Skeletal muscle satellite cell (primary cell): Measurements from ENCODE around the gene MAGI1.

ENCODE experiments used
- H3K27me3 ChIP-seq: 2 replicates; pipeline ENCODE4 v1.7.0; 2013; ENCODE audit warnings: low read length; ENCODE audit not compliant: control insufficient read depth, insufficient read depth
- H3K36me3 ChIP-seq: 2 replicates; pipeline ENCODE4 v1.7.0; 2013; ENCODE audit warnings: mild to moderate bottlenecking, control low read depth, low read length; ENCODE audit not compliant: insufficient read depth
- H3K4me1 ChIP-seq: 2 replicates; pipeline ENCODE4 v1.7.0; 2013; ENCODE audit warnings: low read length; ENCODE audit not compliant: control insufficient read depth, insufficient read depth
- H3K4me2 ChIP-seq: 2 replicates; pipeline ENCODE4 v1.7.0; 2013; ENCODE audit warnings: mild to moderate bottlenecking, low read length
- H3K4me3 ChIP-seq: 2 replicates; pipeline ENCODE4 v1.7.0; 2013; ENCODE audit warnings: low read length
- H3K9ac ChIP-seq: 2 replicates; pipeline ENCODE4 v1.7.0; 2013; ENCODE audit warnings: mild to moderate bottlenecking, low read depth, low read length, moderate library complexity
- H3K9me3 ChIP-seq: replicated peaks from 2 replicates; pipeline ENCODE4 v1.7.0; 2013; ENCODE audit warnings: mild to moderate bottlenecking, control low read depth, low read length

The MAGI1 gene

GRCh38 chr3:65342084-65342683 is 696.5 kb downstream of the MAGI1 start:
- Histone ChIP-seq H3K9me3 (no peaks in the 10 kb centered on the region), H3K4me1 (no peaks in the 10 kb centered on the region), H3K4me2 (no peak overlapping the region), H3K4me3 (no peak overlapping the region), H3K36me3 (no peaks in the 10 kb centered on the region), H3K27me3 (no peaks in the 10 kb centered on the region), H3K9ac (no peak overlapping the region)

- Histone ChIP-seq H3K9ac (no peak overlapping the region), H3K4me1 (no peaks in the 10 kb centered on the region), H3K9me3 (no peaks in the 10 kb centered on the region), H3K4me3 (no peak overlapping the region), H3K36me3 (no peaks in the 10 kb centered on the region), H3K4me2 (no peak overlapping the region), H3K27me3 (no peaks in the 10 kb centered on the region)
These were observed 699.5 kb downstream of the MAGI1 start for GRCh38 chr3:65339192-65339740.

GRCh38 chr3:65338571-65338970 is 700.1 kb downstream of the MAGI1 start:
- H3K27me3 ChIP-seq: no peaks in the 10 kb centered on the region
- H3K9ac ChIP-seq: no peak overlapping the region
- H3K36me3 ChIP-seq: no peaks in the 10 kb centered on the region
- H3K4me3 ChIP-seq: no peak overlapping the region
- no peaks in the 10 kb centered on the region for H3K9me3 ChIP-seq
- H3K4me1 ChIP-seq: no peaks in the 10 kb centered on the region
- no peak overlapping the region for H3K4me2 ChIP-seq

DNA sequence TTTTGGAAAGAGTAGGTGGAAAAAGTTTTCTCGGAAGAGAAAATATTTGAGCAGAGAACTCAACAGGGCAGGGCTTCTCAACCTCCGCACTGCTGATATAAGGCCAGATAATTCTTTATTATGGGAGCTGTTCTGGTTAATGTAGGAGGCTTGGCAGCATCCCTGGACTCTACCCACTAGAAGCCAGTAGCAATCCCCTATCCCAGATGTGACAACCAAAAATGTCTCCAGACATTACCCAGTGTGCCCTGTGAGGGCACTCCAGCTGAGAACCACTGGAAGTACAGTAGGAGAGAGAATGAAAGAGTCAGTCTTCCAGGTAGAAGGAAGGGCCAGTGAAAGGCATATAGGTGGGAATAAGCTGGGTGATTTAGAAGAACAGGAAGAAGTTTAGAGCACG is 703.1 kb downstream of the MAGI1 start:
- H3K4me1 ChIP-seq: no peaks in the 10 kb centered on the region
- H3K4me3 ChIP-seq: no peak overlapping the region
- H3K4me2 ChIP-seq: no peak overlapping the region
- no peak overlapping the region for H3K9ac ChIP-seq
- H3K9me3 ChIP-seq: no peaks in the 10 kb centered on the region
- H3K27me3 ChIP-seq: no peaks in the 10 kb centered on the region
- H3K36me3 ChIP-seq: no peaks in the 10 kb centered on the region

- Histone ChIP-seq H3K4me2 (no peak overlapping the region), H3K4me1 (no peaks in the 10 kb centered on the region), H3K36me3 (no peaks in the 10 kb centered on the region), H3K9ac (no peak overlapping the region), H3K9me3 (no peaks in the 10 kb centered on the region), H3K27me3 (peaks cover 7% of the 10 kb centered on the region), H3K4me3 (no peak overlapping the region)
These were observed 704.6 kb downstream of the MAGI1 start for GRCh38 chr3:65334045-65334665.

GRCh38 chr3:65331730-65332129 is 707.0 kb downstream of the MAGI1 start:
- Histone ChIP-seq H3K9ac (no peak overlapping the region), H3K4me1 (no peaks in the 10 kb centered on the region), H3K36me3 (no peaks in the 10 kb centered on the region), H3K9me3 (no peaks in the 10 kb centered on the region), H3K4me2 (no peak overlapping the region), H3K4me3 (no peak overlapping the region), H3K27me3 (peaks cover 12% of the 10 kb centered on the region)

- Histone ChIP-seq H3K9me3 (no peaks in the 10 kb centered on the region), H3K36me3 (no peaks in the 10 kb centered on the region), H3K27me3 (peaks cover 19% of the 10 kb centered on the region), H3K4me1 (no peaks in the 10 kb centered on the region), H3K9ac (no peak overlapping the region), H3K4me2 (no peak overlapping the region), H3K4me3 (no peak overlapping the region)
These were observed 708.6 kb downstream of the MAGI1 start for GRCh38 chr3:65330072-65330471.

- no peaks in the 10 kb centered on the region for H3K9me3 ChIP-seq
- peaks cover 19% of the 10 kb centered on the region for H3K27me3 ChIP-seq
- no peaks in the 10 kb centered on the region for H3K4me1 ChIP-seq
- no peak overlapping the region for H3K4me3 ChIP-seq
- H3K4me2 ChIP-seq: no peak overlapping the region
- no peak overlapping the region for H3K9ac ChIP-seq
- no peaks in the 10 kb centered on the region for H3K36me3 ChIP-seq
These were observed 710.6 kb downstream of the MAGI1 start for GRCh38 chr3:65328148-65328547.

- H3K27me3 ChIP-seq: peaks cover 19% of the 10 kb centered on the region
- no peak overlapping the region for H3K4me3 ChIP-seq
- H3K36me3 ChIP-seq: no peaks in the 10 kb centered on the region
- no peaks in the 10 kb centered on the region for H3K4me1 ChIP-seq
- H3K9me3 ChIP-seq: no peaks in the 10 kb centered on the region
- no peak overlapping the region for H3K9ac ChIP-seq
- no peak overlapping the region for H3K4me2 ChIP-seq
These were observed 712.1 kb downstream of the MAGI1 start for GRCh38 chr3:65326574-65326973.

DNA sequence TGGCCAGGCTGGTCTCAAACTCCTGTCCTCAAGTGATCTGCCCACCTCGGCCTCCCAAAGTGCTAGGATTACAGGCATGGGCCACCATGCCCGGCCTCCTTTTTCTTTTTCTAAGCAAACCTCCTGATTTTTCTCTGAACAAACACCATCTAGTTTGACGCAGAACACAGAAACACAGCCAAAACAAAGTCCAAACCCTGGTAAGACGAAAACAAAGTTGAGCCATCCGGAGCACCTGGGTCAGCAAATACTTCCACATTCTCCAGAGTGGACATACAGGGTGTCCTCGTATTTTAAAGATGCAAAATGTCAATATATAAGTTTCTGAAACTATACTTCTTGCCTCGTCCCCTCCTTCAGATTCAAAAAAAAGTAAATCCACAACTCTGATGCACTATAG is 715.8 kb downstream of the MAGI1 start:
- Histone ChIP-seq H3K4me2 (no peak overlapping the region), H3K4me3 (no peak overlapping the region)

DNA sequence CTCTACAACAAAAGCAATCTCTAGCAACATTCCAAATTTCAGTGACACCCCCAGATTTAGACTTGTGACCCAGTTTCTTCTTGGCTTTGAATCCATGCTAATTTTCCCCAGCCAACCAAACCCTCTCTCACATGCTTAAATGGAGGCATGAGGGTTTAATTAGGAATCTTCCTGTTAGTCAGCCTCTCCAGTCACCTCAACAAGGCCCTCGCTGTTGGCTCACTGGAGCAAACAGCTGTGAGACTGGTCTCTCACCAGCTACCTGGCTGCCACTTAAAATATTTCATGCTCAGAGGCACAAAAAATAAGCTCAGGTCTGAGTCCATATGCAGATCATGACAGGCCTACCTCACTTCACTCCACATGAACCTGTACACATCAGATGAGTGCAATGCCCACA is 720.5 kb downstream of the MAGI1 start:
- Histone ChIP-seq H3K4me3 (no peak overlapping the region), H3K27me3 (peaks cover 9% of the 10 kb centered on the region), H3K9me3 (no peaks in the 10 kb centered on the region), H3K4me1 (no peaks in the 10 kb centered on the region), H3K9ac (no peak overlapping the region), H3K36me3 (no peaks in the 10 kb centered on the region), H3K4me2 (no peak overlapping the region)

More for the DNA sequence above, 715.8 kb downstream of the MAGI1 start:
- H3K27me3 ChIP-seq: peaks cover 15% of the 10 kb centered on the region
- no peaks in the 10 kb centered on the region for H3K4me1 ChIP-seq
- no peaks in the 10 kb centered on the region for H3K36me3 ChIP-seq
- H3K9me3 ChIP-seq: no peaks in the 10 kb centered on the region
- H3K9ac ChIP-seq: no peak overlapping the region

GRCh38 chr3:65314916-65315315 is 723.8 kb downstream of the MAGI1 start:
- no peak overlapping the region for H3K4me2 ChIP-seq
- no peak overlapping the region for H3K9ac ChIP-seq
- no peaks in the 10 kb centered on the region for H3K9me3 ChIP-seq
- no peaks in the 10 kb centered on the region for H3K36me3 ChIP-seq
- H3K4me3 ChIP-seq: no peak overlapping the region
- H3K27me3 ChIP-seq: peaks cover 3% of the 10 kb centered on the region
- no peaks in the 10 kb centered on the region for H3K4me1 ChIP-seq
